Bone marrow (tissue), 2 donors: ENCODE results near the gene PRTG.
"Not testable (repeated sequence)": the region's sequence is repeated elsewhere in the genome, so short reads cannot be mapped to it uniquely, and the experiment has no call there.

ENCODE experiments used
- DNase-seq, 2 donors: peaks; one replicate each; lab custom pipeline; 2025; lab: John Stamatoyannopoulos, UW

Gene PRTG

GRCh38 chr15:55742927-55743728 lies at the start of gene PRTG:
TSS of gene PRTG (minus strand) at chr15:55743152. CDS start at chr15:55742931, 221 bp downstream.
- DNase-seq, result no peak

GRCh38 chr15:55791551-55792400 lies 48.8 kb upstream of the PRTG start:
- no peak for DNase-seq

GRCh38 chr15:55789066-55789660 lies 46.2 kb upstream of the PRTG start:
- DNase-seq, result no peak

DNA sequence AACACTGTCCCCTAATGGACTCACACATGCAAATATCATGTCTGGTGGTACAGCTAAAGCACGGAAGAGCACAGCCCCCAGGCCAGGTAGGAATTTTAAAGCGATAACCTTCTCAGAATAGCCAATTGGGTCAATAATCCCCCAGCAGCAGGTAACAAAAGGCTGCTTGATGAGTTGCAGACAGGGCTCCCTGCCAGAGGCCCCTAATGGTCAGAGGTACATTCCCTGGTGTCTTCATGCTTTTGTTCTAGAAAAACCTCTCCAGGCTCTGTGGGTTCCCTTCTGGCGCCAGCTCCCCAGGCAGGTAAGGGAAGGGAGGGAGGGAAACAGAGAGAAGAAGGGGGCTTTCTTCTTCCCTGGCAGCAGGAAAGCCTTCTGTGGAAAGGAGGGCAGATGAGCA lies 43.4 kb upstream of the PRTG start:
- no peak for DNase-seq

DNA sequence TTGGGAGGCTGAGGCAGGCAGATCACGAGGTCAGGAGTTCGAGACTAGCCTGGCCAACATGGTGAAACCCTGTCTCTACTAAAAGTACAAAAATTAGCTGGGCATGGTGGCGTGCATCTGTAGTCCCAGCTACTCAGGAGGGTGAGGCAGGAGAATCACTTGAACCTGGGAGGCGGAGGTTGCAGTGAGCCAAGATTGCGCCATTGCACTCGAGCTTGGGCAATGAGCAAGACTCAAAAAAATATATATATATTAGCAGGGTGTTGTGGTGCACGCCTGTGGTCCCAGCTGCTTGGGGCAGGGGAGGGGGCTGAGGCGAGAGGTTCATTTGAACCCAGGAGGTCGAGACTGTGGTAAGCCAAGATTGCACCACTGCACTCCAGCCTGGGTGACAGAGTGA lies 42.6 kb upstream of the PRTG start:
- not testable (repeated sequence) for DNase-seq

DNA sequence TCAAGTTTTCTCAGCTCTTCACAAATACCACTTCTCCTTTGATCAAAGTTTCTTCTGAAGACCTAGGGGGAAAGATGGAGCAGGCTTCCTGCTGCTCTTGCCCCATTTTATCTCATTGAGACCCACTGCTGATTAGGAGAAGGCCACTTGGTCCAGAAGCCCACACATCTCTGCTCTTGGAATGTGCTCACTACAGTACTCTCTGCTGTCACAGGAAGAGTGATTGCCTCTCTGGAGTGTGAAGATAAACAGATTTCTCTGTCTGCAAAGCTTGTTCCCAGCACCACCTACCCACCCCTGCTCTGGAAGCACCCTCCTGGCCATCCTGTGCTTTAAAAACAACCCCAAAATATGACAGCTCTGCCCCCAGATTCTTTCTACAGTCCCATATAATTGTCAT lies 41.3 kb upstream of the PRTG start:
- DNase-seq, result no peak

DNA sequence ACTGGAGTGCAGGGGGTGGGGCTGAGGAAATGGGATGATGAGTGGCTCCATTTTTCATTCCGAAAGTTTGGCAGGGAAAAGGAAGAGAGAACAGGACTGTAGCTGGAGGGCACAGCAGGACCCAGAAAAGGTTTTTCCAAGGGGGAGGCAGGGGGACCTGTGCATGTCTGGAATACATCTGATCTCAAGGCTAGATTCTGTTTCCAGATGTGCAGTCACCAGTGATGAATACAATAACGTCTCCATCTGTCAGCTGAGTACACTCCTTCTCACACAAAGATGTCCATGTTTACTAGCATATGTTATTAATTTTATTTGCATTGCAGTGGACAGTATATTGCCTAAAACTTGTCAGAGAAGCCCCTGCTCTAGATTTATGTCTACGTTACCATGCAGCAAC lies 39.9 kb upstream of the PRTG start:
- no peak for DNase-seq

GRCh38 chr15:55780292-55780691 lies 37.3 kb upstream of the PRTG start:
- DNase-seq, result no peak

DNA sequence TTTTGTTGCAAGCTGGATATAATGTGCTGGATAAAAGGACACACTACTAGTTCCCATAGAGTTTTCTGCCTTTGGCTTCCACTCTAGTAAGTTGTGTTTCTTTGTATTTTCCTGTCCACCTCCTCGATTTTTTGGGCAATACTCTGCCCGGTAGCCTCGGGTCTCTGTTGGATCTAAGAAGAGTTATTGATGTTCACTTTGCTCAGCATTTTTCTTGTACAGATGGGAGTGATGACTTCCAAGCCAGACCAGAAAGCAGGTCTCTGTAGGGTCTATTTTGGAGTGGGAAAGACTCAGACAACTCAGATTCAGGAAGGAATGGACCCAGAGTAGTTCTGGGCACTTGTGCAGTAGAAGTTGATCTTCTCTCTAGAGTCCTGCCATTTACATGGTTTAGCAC lies 36.0 kb upstream of the PRTG start:
- DNase-seq, result no peak

DNA sequence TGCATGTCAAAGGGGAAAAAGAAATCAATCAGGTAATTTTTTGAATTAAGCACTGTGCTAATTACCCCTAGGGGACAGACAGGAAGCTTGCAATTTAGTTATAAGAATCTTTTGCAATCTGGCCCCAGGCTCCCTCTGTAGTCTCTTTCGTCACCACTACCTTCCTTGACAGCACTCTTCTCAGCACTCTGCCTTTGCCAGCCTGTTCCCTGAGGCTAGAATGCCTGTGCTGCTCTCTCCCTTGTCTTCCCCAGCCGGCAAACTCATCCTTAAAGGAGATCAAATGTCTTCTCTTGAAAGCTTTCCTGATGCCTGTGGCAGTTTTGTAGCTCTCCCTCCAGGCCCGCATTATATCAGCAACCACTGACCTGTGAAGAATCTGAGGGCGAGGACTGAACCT lies 32.4 kb upstream of the PRTG start:
- DNase-seq, result no peak

DNA sequence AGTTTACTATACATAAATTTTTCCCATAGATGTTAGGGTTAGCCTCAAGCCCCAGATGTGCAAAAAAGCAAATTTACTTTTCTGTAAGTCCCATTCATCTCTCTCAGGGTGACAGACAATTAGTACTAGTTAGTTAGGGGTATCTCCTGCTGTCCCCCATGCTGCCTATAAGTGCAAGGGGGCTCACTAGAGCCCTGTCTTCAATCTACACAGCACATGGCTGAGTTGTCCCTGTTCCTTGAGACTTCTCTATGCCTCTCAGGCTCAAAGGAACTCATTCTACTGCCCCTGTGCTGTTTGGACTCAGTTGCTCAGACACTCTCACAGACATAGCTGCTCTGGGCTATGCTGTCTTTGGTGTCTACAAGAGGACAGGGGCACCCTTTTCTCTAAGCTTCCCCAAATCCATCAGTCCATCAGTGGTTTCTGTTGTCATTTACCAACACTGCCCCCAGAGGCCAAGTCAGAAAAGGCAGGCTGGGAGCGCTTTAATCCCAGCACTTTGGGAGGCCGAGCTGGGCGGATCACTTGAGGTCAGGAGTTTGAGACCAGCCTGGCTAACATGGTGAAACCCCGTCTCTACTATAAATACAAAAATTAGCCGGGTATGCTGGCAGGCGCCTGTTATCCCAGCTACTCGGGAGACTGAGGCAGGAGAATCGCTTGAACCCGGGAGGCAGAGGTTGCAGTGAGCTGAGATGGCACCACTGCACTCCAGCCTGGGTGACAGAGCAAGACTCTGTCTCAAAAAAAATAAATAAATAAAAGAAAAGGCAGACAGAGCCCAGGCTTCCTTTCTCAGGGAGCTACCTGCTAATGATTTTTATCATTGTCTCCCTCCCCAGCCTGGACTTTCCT lies 31.4 kb upstream of the PRTG start:
- DNase-seq, result no peak

DNA sequence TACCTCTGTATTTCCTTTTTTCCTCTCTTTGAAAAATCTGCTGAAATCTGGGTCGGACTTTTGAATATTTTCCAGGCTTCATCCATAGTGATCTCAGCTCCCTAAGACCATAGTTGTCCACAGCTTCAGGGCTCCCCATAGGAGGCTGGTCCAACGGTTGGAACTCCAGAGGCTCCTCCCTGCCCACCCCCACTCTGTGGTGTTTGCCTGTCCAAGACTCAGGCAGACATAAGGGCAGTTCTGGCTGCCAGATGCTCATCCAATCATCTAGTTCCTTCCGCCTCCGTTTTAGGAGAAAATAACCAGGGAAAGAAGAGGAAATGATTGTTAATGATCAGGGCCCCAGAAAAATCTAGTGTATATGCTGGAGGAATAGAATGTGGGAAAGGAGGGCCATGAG lies 27.9 kb upstream of the PRTG start:
- DNase-seq, result no peak

DNA sequence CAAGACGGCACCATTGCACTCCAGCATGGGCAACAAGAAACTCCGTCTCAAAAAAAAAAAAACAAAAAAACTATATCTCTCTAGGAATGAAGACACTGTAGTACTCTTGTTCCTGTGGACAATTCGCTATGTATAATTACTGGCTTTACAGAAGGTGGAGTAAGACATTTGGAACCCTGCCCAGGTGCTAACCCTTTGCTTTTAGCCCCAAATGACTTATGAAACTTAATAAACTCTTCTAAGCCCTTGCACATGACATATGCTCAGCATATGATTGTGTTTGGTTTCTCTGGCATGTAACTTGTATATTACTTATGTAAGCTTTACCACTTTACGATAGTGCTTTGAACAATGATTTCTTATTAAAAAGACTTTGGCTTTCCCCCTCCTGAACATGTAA lies 27.3 kb upstream of the PRTG start:
- no peak for DNase-seq

DNA sequence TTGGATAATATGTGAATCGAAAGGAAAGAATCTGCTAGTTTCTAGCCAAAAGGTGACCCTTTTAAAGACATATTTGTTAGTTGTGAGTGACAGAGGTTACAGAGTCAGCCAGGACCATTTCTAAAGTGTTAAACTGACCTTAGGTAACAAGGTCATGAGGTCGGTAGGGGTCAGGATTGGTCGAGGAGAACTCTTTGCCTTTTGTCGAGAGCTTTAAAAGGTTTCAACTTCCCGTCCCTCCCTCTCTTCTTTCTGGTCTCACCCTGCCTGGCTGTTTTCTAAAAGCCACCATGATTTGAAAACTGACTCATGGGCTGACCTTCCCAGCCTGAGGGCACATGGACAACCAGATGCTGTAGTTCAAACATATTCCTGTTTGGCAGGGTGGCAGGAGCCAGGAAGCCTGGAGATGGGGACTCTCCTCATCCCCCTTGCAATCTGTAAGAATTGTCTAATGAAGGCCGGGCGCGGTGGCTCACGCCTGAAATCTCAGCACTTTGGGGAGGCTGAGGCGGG lies 25.8 kb upstream of the PRTG start:
- no peak for DNase-seq

GRCh38 chr15:55766676-55767075 lies 23.7 kb upstream of the PRTG start:
- DNase-seq, result no peak

- DNase-seq, result no peak
Measured at GRCh38 chr15:55764398-55764797, 21.4 kb upstream of the PRTG start.

DNA sequence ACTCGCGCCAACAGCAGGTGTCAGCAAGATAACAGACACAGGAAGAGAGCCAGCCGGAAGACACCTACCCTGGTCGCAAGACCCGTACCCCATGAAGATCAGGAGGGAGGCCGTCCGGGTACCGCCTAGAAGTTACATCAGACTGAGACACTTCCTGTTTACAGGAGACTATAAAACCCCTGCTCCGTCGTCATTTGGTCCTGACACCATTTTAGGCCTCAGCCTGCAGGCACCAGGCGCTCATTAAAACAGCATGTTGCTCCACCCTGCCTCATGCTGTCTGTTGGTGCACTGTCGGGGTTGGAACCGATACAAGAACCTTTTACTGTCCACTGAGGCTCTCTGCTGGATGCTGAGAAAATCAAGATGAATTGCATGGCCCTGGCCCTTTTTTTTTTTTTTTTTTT lies 15.6 kb upstream of the PRTG start:
- DNase-seq, result no peak

DNA sequence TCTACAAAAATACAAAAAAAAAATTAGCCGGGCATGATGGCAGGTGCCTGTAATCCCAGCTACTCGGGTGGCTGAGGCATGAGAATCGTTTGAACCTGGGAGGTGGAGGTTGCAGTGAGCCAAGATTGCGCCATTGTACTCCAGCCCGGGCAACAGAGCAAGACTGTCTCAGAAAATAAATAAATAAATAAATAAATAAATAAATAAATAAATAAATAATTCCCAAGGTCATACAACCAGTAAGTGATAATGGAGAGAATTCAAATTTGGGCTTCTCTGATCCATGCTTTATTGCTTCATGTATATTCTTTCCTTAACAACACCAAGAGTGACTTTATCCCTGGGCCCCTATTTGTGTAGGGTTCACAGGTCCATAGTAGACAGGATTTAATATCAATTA lies 10.5 kb upstream of the PRTG start:
- DNase-seq, result not testable (repeated sequence)

DNA sequence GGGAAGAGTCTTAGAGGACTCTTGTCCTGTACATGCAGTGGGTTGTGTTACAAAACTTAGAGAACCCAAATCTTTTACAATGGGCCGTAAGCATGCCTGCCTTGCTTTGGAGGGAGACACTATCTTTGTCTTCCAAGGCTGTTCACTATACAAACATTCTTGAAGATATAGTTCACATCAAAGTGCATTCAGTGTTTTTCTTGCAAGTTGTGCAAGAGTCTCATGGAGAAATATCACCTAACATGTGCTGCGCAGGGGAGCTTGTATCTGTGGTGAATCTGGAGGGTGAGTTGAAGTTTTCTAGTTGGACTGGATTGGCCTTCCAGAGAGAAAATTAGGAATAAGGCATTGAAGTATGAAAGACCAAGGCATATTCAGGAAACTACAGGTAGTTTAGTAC lies 7.8 kb upstream of the PRTG start:
- DNase-seq, result no peak

- DNase-seq, result no peak
Measured at GRCh38 chr15:55743729-55744655, 1.0 kb upstream of the PRTG start.

DNA sequence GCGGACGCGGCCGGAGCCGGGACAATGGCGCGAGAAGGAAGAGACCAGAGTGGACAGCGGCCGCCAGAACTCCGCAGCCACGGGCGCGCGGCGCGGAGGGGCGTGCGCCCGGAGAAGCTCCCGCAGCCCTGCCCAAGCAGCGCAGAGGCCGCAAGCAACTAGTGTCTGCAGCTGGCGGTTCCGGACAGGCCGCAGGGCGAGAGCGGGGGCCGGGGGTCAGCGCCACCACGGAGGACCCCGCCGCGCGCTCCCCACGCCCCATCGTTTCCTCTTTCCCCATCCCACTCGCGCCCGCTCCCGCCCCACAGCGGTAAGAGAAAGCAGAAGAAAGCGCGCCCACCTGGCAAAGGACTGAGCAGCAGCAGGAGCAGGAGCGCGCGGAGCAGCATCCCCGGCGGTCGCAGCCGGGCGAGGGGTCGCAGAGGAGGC lies 440 bp downstream of the PRTG start:
- DNase-seq, result no peak
